Spinal cord (tissue), 10 donors: ENCODE results near the gene XPNPEP1. TPM values are rescaled to one million over a fixed set of nuclear protein-coding genes. Genes with fewer than 3 reads are reported as not detected.

ENCODE experiments used
- DNase-seq, 6 donors: peaks; one replicate each; pipeline versions ENCODE4 v3.0.0 to v3.0.0-alpha.2; 2013 to 2015; ENCODE audit warnings: low spot score in 6 of 6, low read depth in 4 of 6
- H3K27ac ChIP-seq: one replicate; pipeline ENCODE4 v1.5.1; 2013; ENCODE audit warnings: low read depth, low read length, control low read depth
- H3K27me3 ChIP-seq: one replicate; pipeline ENCODE4 v1.6.1; 2013; ENCODE audit warnings: low read length; ENCODE audit not compliant: control insufficient read depth, insufficient read depth
- H3K36me3 ChIP-seq: one replicate; pipeline ENCODE4 v1.6.1; 2013; ENCODE audit warnings: low read length; ENCODE audit not compliant: control insufficient read depth, insufficient read depth
- H3K4me1 ChIP-seq: one replicate; pipeline ENCODE4 v1.6.1; 2013; ENCODE audit warnings: low read length; ENCODE audit not compliant: control insufficient read depth, insufficient read depth
- H3K4me3 ChIP-seq: one replicate; pipeline ENCODE4 v1.5.1; 2013; ENCODE audit warnings: low read depth, low read length, control low read depth
- H3K9me3 ChIP-seq: one replicate; pipeline ENCODE4 v1.6.1; 2013; ENCODE audit warnings: low read length; ENCODE audit not compliant: control insufficient read depth, insufficient read depth
- WGBS: methylation state at CpG from one replicate; pipeline ENCODE4 v1.1.5; 2013; ENCODE audit warnings: missing lambda C conversion rate; ENCODE audit not compliant: insufficient coverage; 5-methylcytosine and 5-hydroxymethylcytosine counted together
- polyA plus RNA-seq, 2 donors: library from polyadenylated mRNA; unstranded; fragments of 120-200 nt; gene quantifications; one replicate each; pipeline ENCODE4 v1.2.1, GENCODE V29; 2013; ENCODE audit not compliant: insufficient read length in 2 of 2
- total RNA-seq, 2 donors: library from RNA; depleted of rRNA in 1 of 2; stranded (reverse); fragments of 120-200 nt in 1 of 2; fragments of >200 nt in 1 of 2; gene quantifications; one replicate each; pipeline versions ENCODE4 v1.2.3 to v1.2.4, GENCODE V29; 2013 to 2014
- donor health status: healthy.

XPNPEP1 gene
- total and polyA plus RNA-seq, 4 donors: 80.6 to 145 (median 95.7) TPM

DNA sequence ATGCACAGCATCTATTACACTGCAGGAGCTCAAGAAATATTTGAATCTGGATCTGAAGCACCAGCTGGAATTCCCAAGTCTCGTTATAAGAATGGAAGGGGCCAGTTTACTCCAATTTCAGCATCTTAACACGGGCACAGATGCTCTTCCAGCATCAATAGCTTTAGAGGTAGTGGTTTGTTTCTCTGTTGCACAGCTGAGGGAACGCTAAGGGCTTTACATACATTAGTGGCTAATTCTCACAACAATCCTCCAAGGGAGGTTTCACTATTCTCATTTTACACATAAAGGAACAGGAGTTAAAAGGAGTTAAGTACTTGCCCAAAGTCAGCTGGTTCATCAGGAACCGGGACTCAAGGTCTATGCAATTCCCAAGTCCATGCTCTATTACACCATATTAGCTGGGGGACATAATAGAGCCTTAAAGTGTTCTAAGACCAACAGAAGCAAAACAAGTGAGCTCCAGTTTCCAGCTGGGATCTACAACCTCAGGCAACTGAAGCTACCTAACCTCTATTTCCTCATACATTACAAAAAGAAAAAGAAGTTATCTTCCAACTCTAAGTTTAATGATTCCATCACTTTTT, 9.9 kb downstream of the XPNPEP1 start:
- no CpG with 5 or more reads among the region's 4 CpGs for WGBS
- Histone ChIP-seq H3K4me3 (no peak overlapping the region), H3K9me3 (no peaks in the 10 kb centered on the region), H3K4me1 (no peaks in the 10 kb centered on the region), H3K27me3 (no peaks in the 10 kb centered on the region), H3K27ac (no peak overlapping the region), H3K36me3 (peaks cover 4% of the 10 kb centered on the region)
- DNase-seq: peak in 1 of 6 donors; percentile 60

DNA sequence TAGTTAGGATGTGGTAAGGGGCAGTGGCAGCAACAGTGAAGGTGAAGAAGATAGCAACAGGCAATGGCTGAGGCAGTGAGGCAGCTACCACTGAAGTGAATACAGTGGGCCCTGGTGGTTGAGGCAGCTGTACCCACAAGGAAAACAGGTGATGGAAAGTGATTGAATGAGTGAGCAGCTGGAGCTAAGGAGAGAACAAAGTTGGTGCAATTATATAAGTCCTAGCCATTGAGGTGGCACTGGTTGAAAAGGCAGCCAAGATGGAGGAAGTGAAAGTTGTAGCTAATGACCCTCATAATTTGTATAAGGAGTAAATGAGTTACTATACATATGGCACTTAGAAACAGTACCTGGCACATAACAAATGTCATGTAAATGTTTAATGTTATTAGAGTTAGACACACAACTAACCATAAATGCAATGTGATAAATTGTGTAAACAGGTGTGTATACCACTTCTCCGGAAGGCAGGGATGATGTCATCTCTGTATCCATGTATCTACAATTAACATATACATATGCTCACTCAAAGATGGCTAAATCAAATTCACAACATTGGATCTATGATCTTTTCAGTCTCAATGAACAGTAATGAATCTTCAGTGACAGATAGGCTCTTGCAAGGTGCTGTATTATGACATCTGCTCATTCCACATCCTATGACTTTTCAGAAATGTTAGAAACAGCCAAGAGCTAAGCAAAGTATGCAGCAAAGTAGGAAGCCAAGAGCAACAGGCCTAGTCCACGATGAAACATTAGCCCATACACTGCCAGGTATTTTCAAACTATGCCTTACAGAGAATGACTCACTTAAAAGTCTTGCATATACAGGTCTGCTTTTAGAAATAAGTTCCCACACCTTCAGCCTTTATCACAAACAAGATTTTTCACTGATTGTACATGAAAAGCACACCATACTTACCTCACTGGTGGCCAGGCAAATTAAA, 10.7 kb downstream of the XPNPEP1 start:
- Histone ChIP-seq H3K27ac (no peak overlapping the region), H3K4me1 (no peaks in the 10 kb centered on the region), H3K27me3 (no peaks in the 10 kb centered on the region), H3K36me3 (peaks cover 7% of the 10 kb centered on the region), H3K9me3 (no peaks in the 10 kb centered on the region), H3K4me3 (no peak overlapping the region)
- 89% methylated on average over 1 of the region's 2 CpGs for WGBS
- no peak for DNase-seq

DNA sequence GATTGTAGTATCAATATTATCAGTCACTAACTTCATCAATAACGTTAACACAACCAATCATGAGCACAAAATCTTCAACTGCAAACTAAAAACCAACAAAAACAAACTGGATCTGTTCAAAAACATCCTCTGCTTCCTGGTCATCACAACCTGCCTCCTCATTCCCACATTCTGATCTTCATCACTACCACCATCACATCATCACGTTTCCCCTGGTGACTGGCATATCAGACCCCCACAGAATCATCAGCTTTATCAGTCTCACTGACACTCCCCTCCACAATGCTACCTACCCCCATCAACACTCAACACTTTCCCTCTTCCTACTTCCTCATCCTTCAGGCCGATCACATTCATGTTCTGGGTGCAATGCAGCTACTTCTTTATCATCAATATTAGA, 11.4 kb downstream of the XPNPEP1 start:
- H3K4me3 ChIP-seq: no peak overlapping the region
- H3K36me3 ChIP-seq: peaks cover 13% of the 10 kb centered on the region
- no peak for DNase-seq
- H3K9me3 ChIP-seq: no peaks in the 10 kb centered on the region
- no peaks in the 10 kb centered on the region for H3K27me3 ChIP-seq
- H3K4me1 ChIP-seq: no peaks in the 10 kb centered on the region
- no peak overlapping the region for H3K27ac ChIP-seq
- 86% methylated on average over 2 of the region's 3 CpGs for WGBS

DNA sequence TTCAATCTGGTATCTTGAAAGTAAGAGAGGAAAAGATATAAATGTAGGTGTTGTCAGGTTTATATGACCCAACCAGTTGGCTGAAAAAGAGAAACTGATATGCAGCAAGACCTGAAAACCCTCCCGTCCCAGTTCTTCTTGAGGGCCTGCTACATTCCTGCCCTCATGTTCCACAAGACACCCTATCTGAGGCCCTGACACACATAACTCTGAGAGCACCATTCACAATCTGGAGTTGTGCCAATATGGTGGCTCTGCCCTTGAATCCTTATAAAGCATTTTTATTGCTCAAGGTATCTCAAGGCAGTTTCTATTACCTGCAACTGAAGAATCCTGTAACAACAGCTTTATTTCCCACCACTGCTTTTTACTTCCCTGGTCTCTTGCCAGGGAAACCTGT, 17.0 kb downstream of the XPNPEP1 start:
- H3K4me1 ChIP-seq: no peaks in the 10 kb centered on the region
- DNase-seq: no peak
- H3K4me3 ChIP-seq: no peak overlapping the region
- no peaks in the 10 kb centered on the region for H3K27me3 ChIP-seq
- peaks cover 18% of the 10 kb centered on the region for H3K36me3 ChIP-seq
- H3K27ac ChIP-seq: no peak overlapping the region
- no peaks in the 10 kb centered on the region for H3K9me3 ChIP-seq
- WGBS: 78% methylated on average over 1 of the region's 1 CpG

DNA sequence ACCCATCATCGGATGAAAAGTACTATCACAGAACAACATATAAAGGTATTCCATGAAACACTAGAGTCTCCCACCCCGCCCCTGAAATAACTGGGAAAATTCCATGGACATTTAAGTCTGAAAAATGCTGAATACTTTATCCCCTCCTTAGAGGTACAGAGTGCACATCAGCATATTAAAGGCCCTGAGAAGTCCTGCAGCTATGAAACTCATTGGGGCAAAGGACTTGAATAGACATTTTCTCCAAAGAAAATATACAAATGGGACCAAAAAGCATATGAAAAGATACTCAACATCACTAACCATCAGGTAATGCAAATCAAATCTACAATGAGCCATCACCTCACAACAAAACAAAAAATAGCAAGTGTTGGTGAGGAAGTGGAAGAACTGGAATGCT, 18.9 kb downstream of the XPNPEP1 start:
- 100% methylated on average over 2 of the region's 2 CpGs for WGBS
- DNase-seq: no peak
- no peak overlapping the region for H3K27ac ChIP-seq
- H3K9me3 ChIP-seq: no peaks in the 10 kb centered on the region
- H3K4me3 ChIP-seq: no peak overlapping the region
- H3K4me1 ChIP-seq: no peaks in the 10 kb centered on the region
- peaks cover 18% of the 10 kb centered on the region for H3K36me3 ChIP-seq
- H3K27me3 ChIP-seq: no peaks in the 10 kb centered on the region

DNA sequence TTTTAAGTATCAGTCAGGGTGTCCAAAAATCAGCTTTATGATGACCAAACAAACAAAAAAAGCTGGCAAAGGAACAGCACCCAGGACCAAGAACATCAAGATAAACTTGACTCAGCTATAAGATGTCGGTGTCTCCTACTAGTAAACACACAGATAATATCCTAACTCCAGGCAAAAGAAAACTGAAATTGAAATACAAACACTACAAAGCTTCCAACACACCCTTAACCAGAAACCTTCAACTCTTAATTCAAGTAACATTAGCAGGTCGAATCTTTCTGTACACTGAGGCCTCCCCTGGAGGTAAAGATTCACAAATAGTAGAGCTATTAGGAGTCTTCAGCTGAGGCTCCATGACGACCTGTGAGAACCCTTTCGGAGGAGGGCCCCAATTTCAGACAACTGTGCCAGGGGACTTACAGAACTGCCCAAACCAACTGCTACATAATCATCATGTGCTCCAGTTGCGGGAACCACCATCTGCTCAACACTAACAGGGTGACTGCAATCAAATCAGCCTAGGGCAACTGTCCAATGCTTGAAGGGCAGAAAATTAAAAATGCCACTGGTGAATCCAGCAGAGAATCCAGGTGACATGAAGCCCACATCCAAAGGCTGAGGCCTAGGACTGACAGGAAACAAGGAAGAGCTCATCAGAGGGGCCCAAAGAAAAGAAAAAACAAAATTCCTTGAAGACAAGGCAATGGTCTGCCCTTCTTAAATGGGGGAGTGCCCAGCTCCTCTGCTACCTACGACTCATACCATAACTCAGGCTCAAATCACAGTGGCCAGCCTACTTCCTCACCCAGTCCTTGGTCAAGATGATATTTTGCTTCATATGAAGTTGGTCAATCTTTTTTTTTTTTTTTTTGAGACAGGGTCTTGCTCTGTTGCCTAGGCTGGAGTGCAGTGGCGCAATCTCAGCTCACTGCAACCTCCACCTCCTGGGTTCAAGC, 20.0 kb downstream of the XPNPEP1 start:
- peak in 1 of 6 donors; percentile 11 for DNase-seq
- Histone ChIP-seq H3K4me3 (no peak overlapping the region), H3K27me3 (no peaks in the 10 kb centered on the region), H3K36me3 (peaks cover 17% of the 10 kb centered on the region), H3K9me3 (no peaks in the 10 kb centered on the region), H3K4me1 (no peaks in the 10 kb centered on the region), H3K27ac (peak overlapping the region; percentile 53)
- 51% methylated on average over 5 of the region's 7 CpGs for WGBS

DNA sequence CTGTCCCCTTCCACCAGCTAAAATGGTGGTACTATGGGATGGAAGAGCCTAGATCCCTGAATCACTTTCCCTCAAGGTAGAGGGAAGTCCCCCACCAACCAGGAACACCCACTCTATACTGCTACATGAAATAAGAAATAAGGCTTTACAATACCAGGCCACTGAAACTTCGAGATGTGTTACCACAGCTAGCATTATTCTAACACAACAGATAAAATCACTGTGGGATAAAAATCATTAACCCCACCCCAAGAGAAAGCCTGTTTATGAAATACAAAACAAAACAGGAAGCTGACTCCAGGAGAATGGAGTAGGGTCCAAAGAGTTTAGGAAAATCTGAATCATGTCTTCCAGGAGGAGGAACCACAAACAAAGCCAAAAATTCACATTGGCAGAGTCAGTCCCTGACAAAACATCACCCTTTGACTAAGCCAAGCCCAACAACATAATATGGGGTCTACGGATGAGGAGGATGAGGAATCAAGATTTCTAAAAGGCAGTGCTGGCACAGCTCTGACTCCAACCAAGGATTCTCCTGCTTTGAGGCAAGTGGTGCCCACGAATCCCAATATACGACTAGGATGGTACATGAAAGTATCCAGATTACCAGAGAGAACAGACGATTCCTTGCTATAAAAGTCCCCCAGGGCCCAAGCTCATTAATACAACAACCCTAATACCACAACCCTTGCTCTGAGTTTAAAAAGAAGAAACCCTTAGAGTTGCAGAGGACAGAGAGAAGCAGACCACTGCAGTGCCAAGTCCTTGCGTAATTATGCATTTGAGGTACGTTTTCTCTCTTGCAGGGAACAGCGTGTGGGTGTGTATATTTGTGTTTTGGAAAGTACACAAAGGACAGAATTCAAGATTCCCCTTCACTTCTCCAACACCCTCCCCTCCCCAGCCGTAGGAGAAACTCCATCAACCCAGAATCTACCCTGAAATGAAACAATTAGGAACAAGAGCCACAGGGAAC, 23.7 kb downstream of the XPNPEP1 start:
- H3K9me3 ChIP-seq: no peaks in the 10 kb centered on the region
- no peak overlapping the region for H3K4me3 ChIP-seq
- peak overlapping the region; percentile 53 for H3K27ac ChIP-seq
- H3K27me3 ChIP-seq: no peaks in the 10 kb centered on the region
- 95% methylated on average over 3 of the region's 9 CpGs for WGBS
- no peaks in the 10 kb centered on the region for H3K36me3 ChIP-seq
- no peak for DNase-seq
- peaks cover 7% of the 10 kb centered on the region for H3K4me1 ChIP-seq

DNA sequence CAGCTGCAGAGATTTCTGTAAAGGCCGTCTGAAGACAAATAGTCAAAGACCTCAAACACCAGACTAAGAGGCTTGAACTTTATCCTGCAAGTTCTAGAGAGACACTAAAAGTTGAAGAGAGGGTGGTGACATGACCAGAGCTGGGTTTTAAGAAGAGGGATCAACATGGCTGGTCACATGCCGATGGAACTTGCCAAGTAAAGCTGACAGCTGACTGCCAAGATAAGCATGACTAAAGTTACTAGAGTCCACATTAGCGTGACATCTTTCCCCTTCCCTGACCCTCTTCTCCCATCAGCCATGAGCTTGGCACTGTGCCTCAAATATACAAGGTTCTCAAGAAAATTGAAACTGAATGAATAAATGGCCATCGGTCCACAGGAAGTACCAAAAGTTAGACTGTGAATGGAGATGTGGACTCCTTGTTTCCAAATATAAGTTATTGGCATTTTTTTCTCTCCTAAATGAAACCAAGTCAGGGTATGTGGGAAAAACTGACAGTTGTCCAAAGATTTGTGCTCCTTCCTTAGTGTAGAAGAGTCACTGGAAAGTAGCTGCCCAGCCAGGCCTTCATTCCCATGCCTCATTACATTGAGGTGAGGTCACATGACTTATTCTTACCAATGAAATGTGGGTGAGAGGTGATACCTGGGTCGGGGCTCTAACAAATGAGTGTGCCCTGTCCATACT, 24.5 kb downstream of the XPNPEP1 start:
- no peak for DNase-seq
- Histone ChIP-seq H3K4me3 (no peak overlapping the region), H3K4me1 (peaks cover 15% of the 10 kb centered on the region), H3K36me3 (no peaks in the 10 kb centered on the region), H3K9me3 (no peaks in the 10 kb centered on the region), H3K27ac (peak overlapping the region; percentile 53), H3K27me3 (no peaks in the 10 kb centered on the region)
- 100% methylated on average over 1 of the region's 5 CpGs for WGBS
